Upper lobe of left lung (tissue), 6 donors: ENCODE results near the gene STARD3NL. TPM values are rescaled to one million over a fixed set of nuclear protein-coding genes. Genes with fewer than 3 reads are reported as not detected.
"Not testable (repeated sequence)": the region's sequence is repeated elsewhere in the genome, so short reads cannot be mapped to it uniquely, and the experiment has no call there.

ENCODE experiments used
- ATAC-seq, 2 donors: fragments of 200-7000 bp; cut with Tn5 transposase; one replicate each; pipeline ENCODE4 v1.9.1; 2022; ENCODE audit warnings: mild to moderate bottlenecking in 2 of 2, moderate library complexity in 2 of 2; ENCODE audit not compliant: low FRiP score in 2 of 2
- DNase-seq, 2 donors: peaks; one replicate each; pipeline ENCODE4 v3.0.0-alpha.2; 2019 to 2020
- H3K27ac ChIP-seq, 4 donors: fragments of 200-600 bp; sonication (generic); one replicate each; pipeline ENCODE4 v1.5.1; 2016 to 2019
- H3K27me3 ChIP-seq, 4 donors: fragments of 200-600 bp; sonication (generic); one replicate each; pipeline ENCODE4 v1.5.1; 2017 to 2019
- H3K36me3 ChIP-seq, 4 donors: fragments of 200-600 bp; sonication (generic); one replicate each; pipeline ENCODE4 v1.5.1; 2016 to 2019
- H3K4me1 ChIP-seq, 4 donors: fragments of 200-600 bp; sonication (generic); one replicate each; pipeline ENCODE4 v1.5.1; 2018 to 2019
- H3K4me3 ChIP-seq, 4 donors: fragments of 200-600 bp; sonication (generic); one replicate each; pipeline ENCODE4 v1.5.1; 2017 to 2019; ENCODE audit warnings: mild to moderate bottlenecking in 2 of 4, moderate library complexity in 1 of 4
- H3K9me3 ChIP-seq, 4 donors: fragments of 200-600 bp; sonication (generic); one replicate each; pipeline ENCODE4 v1.5.1; 2018 to 2019
- EP300 ChIP-seq, 4 donors: sonication (generic); formaldehyde crosslinking; IDR thresholded peaks; one replicate each; pipeline ENCODE4 v1.5.1; 2017; ENCODE audit warnings: antibody characterized with exemption in 4 of 4, control low read depth in 2 of 4
- POLR2A ChIP-seq, 4 donors: fragments of 450-650 bp; IDR thresholded peaks; one replicate each; pipeline ENCODE4 v1.5.1; 2016 to 2017; ENCODE audit warnings: antibody characterized with exemption in 4 of 4, mild to moderate bottlenecking in 2 of 4
- POLR2AphosphoS5 ChIP-seq, 2 donors: sonication (generic); formaldehyde crosslinking; IDR thresholded peaks; one replicate each; pipeline ENCODE4 v1.5.1; 2017; ENCODE audit warnings: antibody characterized with exemption in 2 of 2
- WGBS, 2 donors: methylation state at CpG; one replicate each; pipeline ENCODE4 v1.1.5; 2017 to 2018; 5-methylcytosine and 5-hydroxymethylcytosine counted together
- total RNA-seq, 6 donors: library from RNA; depleted of rRNA in 4 of 6; stranded (reverse); fragments of >200 nt in 4 of 6; gene quantifications; one replicate each; pipeline versions ENCODE4 v1.1.0 to v1.2.1, GENCODE V29; 2016 to 2021
- TF ChIP-seq, protein P1 (sequence below), 6 experiments: fragments of 450-650 bp in 4 of 6; fragments of 200-600 bp in 2 of 6; sonication (generic) in 2 of 6; IDR thresholded peaks; one replicate each; pipeline ENCODE4 v1.5.1; 2016 to 2019; ENCODE audit warnings: antibody characterized with exemption in 6 of 6
- donor health status: DM: no; HTN: no; CAD: no; lungs with moderate emphysema.
- donor health status: DM: no; HTN: yes; CAD: no; lungs with severe emphysema.

Gene STARD3NL
- total RNA-seq, 6 donors from 2014 or later, result 30.3 to 80.0 (median 51.1) TPM

DNA sequence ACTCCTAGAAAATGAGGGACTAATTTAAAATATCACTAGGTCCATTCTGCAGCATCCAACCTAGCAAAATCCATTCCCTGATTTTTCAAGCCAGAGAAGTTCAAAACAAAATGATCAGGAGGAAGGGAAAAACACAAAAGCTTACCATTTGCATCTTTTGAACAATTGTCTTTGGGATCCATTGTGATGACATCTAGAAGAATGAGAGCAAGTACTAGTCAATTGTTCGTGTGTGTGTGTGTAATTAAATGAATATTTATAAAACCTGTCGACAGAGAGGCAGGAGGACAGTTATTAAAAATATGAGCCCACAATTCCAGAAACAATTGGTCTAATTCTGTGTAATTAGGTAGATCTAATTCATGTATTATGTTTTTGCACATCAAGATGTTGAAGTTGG is 84.0 kb downstream of the STARD3NL start:
- not testable (repeated sequence) for H3K27me3 ChIP-seq, H3K9me3 ChIP-seq, H3K27ac ChIP-seq, H3K4me1 ChIP-seq, H3K36me3 ChIP-seq, ATAC-seq, DNase-seq, H3K4me3 ChIP-seq
- WGBS, 2 donors, result 60 to 64% methylated on average over 2 of the region's 2 CpGs

DNA sequence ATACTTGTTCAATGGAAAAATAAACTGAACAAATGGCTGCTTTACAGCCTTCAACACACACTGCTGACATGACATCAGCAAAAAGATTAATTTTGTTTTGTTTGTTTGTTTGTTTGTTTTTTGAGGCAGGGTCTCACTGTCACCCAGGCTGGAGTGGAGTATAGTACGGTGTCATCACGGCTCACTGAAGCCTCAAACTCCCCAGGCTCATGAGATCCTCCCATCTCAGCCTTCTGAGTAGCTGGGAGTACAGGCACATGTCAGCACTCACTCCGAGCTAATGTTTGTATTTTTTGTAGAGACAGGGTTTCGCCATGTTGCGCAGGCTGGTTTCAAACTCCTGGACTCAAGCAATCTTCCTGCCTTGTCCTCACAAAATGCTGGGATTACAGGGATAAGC is 84.5 kb downstream of the STARD3NL start:
- Histone ChIP-seq H3K4me3 (no peak overlapping the region), H3K4me1 (peaks cover 0 to under 1% (median 0%) of the 10 kb centered on the region in 4 donors), H3K9me3 (no peaks in the 10 kb centered on the region), H3K27ac (no peak overlapping the region), H3K27me3 (no peaks in the 10 kb centered on the region), H3K36me3 (no peaks in the 10 kb centered on the region)
- no peak for TF ChIP-seq EP300 (IDR thresholded peaks at IDR 0.05)
- no peak for TF ChIP-seq POLR2AphosphoS5 (IDR thresholded peaks at IDR 0.05)
- no peak for TF ChIP-seq POLR2A (IDR thresholded peaks at IDR 0.05)
- TF ChIP-seq, protein P1, sequence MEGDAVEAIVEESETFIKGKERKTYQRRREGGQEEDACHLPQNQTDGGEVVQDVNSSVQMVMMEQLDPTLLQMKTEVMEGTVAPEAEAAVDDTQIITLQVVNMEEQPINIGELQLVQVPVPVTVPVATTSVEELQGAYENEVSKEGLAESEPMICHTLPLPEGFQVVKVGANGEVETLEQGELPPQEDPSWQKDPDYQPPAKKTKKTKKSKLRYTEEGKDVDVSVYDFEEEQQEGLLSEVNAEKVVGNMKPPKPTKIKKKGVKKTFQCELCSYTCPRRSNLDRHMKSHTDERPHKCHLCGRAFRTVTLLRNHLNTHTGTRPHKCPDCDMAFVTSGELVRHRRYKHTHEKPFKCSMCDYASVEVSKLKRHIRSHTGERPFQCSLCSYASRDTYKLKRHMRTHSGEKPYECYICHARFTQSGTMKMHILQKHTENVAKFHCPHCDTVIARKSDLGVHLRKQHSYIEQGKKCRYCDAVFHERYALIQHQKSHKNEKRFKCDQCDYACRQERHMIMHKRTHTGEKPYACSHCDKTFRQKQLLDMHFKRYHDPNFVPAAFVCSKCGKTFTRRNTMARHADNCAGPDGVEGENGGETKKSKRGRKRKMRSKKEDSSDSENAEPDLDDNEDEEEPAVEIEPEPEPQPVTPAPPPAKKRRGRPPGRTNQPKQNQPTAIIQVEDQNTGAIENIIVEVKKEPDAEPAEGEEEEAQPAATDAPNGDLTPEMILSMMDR (IDR thresholded peaks at IDR 0.05), result no peak
- no peak for ATAC-seq
- WGBS, 2 donors, result 73 to 82% methylated on average over 5 of the region's 5 CpGs
- DNase-seq, result no peak

DNA sequence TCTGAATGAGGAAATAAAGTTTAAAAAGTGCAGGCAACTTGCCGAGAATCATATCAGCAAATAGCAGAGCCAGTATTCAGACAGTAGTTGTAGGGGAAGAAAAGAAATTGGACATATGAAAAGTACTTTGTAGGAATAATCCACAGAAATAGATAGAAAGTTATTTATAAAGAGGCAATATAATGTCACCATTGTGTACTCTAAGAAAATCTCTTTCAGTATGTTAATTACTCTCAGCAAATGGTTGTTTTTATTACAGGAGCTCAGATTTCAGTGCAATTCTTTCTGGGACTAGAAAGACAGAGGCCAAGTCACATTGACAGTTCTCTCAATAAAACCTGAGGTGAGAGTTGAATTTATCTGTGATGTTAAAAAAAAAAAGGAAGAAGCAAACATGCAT is 85.2 kb downstream of the STARD3NL start:
- not testable (repeated sequence) for H3K27me3 ChIP-seq, DNase-seq, H3K4me3 ChIP-seq, H3K27ac ChIP-seq, H3K9me3 ChIP-seq, H3K36me3 ChIP-seq, ATAC-seq, H3K4me1 ChIP-seq
- 55 to 80% methylated on average over 1 of the region's 1 CpG for WGBS, 2 donors

DNA sequence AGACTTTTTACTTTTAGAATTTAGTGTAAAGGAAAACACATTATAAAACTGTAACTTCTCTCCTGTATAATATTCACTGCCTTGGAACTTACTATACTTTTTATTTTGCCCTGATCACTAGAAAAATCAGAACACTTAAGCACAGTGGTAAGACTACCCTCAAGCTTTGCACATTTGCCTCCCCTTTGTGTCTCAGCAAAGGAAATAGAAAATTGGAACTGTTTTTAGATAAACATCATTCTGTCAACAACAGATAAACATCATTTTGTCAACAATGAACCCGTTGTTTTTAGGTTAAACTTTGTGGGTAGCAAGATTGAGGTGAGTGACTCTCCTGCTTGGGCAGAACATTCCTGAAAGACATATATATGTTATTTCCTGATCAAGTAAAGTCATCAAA is 86.6 kb downstream of the STARD3NL start:
- H3K27me3 ChIP-seq, DNase-seq, H3K36me3 ChIP-seq, H3K27ac ChIP-seq, H3K9me3 ChIP-seq, H3K4me3 ChIP-seq, H3K4me1 ChIP-seq, ATAC-seq: not testable (repeated sequence)
- 19 to 23% methylated on average over 1 of the region's 1 CpG for WGBS, 2 donors

DNA sequence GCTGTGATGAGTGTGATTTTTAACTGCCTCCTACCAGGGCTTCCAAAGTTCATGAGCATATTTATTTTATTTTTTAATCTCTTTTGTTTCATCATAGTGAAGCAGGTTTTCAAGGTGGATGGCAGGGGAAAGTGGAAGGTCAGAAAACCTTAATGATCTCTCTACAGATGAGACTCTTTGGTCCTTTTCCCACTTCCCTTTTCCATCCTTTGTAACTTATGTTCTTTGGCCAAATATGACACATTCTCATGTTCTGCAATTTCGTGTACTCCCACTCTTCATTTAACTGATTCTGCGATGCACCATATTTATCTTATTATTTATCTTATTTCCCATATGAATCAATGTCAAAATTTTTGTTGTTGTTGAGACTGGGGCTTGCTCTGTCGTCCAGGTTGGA is 87.9 kb downstream of the STARD3NL start:
- H3K9me3 ChIP-seq, H3K4me1 ChIP-seq, DNase-seq, H3K27ac ChIP-seq, H3K4me3 ChIP-seq, H3K36me3 ChIP-seq, H3K27me3 ChIP-seq, ATAC-seq: not testable (repeated sequence)
- WGBS, 2 donors, result 53 to 63% methylated on average over 3 of the region's 3 CpGs

DNA sequence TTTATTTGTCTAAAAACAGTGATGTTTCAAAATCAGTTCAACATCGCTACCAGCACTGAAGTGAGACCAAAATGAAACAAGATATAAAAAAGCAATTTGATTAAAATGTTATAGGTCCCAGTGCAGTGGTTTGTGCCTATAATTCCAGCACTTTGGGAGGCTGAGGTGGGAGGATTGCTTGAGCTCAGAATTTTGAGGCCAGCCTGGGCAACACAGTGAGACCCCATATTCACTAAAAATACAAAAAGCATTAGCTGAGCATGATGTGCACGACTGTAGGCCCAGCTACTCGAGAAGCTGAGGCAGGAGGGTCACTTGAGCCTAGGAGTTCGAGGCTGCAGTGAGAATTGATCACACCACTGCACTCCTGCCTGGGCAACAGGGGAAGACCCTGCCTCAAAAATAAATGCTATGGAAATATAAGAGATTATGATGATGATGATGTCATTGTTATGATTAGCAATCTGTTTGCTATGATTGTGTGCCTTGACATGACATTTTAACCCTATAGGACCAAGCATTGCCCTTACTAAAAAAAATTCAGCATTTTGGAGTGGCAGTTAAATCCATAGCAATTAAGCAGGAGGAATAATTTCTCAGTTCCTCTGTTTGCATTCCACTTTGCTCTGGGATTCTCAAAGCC is 91.8 kb downstream of the STARD3NL start:
- H3K4me3 ChIP-seq, H3K36me3 ChIP-seq, H3K27ac ChIP-seq, H3K27me3 ChIP-seq, H3K9me3 ChIP-seq, H3K4me1 ChIP-seq, ATAC-seq, DNase-seq: not testable (repeated sequence)
- WGBS, 2 donors, result 69 to 80% methylated on average over 4 of the region's 4 CpGs

DNA sequence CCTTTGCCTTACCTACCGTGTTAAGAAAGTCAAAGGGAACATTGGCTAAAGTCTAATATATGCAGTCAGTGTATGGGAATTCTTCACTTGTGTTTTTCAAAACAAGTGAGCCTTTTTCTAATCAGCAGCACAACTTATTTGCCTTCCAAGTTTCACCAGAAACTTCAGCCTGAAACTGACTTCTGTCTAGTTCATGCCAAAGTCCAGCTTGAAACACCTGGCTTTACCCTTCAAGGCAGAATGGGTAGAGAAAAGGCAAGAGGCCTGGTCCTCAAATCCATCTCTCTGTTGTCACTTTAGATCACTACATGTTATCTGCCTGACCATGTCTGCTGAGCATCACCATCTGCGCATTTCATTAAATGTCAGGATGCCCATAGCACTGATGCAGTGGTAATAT is 92.4 kb downstream of the STARD3NL start:
- not testable (repeated sequence) for H3K4me3 ChIP-seq, H3K9me3 ChIP-seq, H3K27ac ChIP-seq, DNase-seq, H3K36me3 ChIP-seq, ATAC-seq, H3K4me1 ChIP-seq, H3K27me3 ChIP-seq
- 93 to 100% methylated on average over 1 to 2 of the region's 2 CpGs for WGBS, 2 donors

DNA sequence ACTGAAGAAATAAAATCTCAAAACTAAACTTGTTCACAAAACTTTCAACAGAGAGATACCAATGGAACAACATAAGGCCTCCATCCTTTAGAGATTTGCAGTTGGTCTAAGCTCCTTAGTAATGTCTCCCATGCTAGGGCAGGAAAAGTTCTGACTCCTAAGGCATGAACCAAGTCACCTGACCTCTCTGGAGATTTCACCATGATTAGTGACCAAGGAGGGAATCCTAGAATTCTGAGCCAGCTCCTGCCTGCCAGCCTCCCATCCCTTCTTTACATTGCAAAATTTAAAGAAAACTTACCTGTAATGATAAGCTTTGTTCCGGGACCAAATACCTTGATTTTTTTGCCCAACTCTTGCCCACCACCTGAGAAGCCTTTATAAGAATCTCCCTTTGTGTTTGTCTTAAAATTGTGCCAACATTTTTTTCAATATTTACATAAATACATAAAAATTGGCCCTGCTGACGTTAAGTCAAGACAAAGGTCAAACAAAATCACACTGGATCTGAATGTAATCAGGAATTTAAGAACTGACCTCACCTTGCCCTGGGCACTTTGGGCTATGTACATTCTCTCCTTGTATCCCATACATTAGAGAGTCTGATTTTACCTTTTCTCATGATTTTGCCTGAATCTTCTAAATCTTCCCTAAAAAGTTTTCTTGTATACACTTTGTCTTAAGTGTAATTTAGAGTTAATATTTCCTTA is 95.4 kb downstream of the STARD3NL start, which contains the start of gene TARP:
Gene TARP, minus strand, starts transcription at position 351 of the 710 bp plus-strand sequence.
- Histone ChIP-seq H3K9me3 (no peaks in the 10 kb centered on the region), H3K4me3 (no peak within 1 kb of the TSS), H3K4me1 (no peaks in the 10 kb centered on the region), H3K36me3 (no peaks in the 10 kb centered on the region), H3K27ac (peak within 1 kb of the TSS in 1 of 4 donors; percentile 23), H3K27me3 (no peaks in the 10 kb centered on the region)
- 59 to 61% methylated on average over 2 of the region's 2 CpGs for WGBS, 2 donors
- DNase-seq, result no peak
- TF ChIP-seq EP300 (IDR thresholded peaks at IDR 0.05) (no peak), POLR2A (IDR thresholded peaks at IDR 0.05) (no peak), POLR2AphosphoS5 (IDR thresholded peaks at IDR 0.05) (no peak)
- ATAC-seq, result no peak
